ENCODE results near the gene ZMYM3.

The ZMYM3 gene

GRCh38 chrX:71252221-71252620 is 1.7 kb downstream of the ZMYM3 start:
- DNase-seq: no peak

DNA sequence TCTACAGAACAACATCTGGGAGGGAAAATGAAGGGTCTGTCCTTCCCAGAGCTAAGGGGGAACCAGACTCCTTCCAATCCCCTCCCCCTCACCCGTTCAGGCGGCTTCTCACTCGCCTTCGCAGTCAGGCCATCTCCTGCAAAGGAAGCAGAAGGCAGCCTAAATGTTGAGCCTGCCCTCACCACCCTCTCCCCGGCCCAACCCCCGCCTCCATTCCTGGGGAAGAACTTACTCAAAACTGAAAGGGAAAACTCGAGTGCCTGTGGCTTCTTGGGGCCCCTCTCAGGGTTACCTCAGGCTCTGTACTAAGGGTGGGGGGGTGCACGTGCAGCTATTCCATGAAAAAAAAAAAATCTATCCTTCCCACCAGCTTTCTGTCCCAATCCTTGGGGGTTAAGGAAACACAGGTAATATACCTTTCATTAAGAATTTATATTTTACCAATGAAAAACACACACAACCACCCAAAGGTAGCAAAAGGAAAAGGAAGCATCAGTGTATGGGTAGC is 2.4 kb downstream of the ZMYM3 start:
- DNase-seq: no peak

DNA sequence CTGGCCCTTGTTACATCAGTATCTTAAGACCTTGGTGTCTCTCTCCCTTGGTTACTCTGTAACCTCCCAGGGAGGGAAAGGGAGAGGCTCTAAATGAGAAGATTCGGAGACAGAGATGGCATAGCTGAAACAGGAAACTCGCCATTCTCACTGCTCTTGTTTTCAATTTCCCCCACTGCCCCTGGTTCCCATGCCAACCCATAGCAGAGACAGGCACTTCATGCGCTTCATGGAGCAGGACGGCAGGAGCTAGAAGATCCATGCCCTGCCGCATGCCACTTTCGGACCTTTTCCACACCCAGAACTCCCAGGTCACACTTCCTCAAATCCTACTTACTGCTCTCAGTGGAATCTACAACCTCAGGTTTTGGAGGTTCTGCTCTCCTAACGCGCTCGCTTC is 3.1 kb downstream of the ZMYM3 start:
- no peak for DNase-seq

GRCh38 chrX:71245159-71245558 is 8.8 kb downstream of the ZMYM3 start:
- no peak for DNase-seq

- DNase-seq: no peak
These were observed 9.4 kb downstream of the ZMYM3 start for GRCh38 chrX:71244359-71245128.

DNA sequence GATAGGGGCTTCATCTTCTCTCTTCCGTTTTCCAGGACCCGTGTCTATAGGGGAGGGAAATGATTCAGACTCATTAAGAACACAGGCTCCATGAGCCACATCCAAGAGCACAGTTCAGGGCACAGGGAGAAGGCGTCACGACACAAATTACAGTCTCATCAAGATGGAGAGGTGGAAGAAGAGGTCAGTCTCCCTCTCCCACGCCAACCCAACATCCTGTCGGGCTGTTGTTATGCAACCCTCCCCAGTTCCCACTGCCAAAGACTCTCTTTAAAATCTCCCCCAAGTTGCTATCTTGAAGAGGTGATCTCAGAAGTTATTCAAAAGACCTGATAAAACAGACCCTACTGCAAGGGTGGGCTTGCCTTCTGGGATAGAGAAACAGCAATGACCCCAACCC is 12.6 kb downstream of the ZMYM3 start:
- DNase-seq: no peak

DNA sequence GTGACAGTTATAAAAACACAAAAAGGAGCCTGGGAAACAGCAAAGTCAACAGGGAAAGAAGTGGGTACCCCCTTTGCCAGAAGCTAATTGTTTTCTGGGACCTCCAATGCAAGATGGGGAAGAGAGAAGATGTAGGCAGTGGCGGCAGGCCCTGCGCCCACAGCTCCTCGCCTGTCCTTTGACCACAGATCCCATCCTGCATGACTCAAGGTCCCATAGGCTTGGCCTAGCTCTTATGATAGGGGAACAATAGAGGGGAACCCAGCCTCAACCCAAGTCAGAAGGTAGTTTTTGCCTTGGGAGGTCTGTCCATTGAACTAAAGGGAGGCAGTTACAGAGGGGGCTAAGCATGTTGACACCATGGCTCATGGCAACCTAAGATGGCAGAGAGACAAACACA is 14.2 kb downstream of the ZMYM3 start:
- DNase-seq: no peak

DNA sequence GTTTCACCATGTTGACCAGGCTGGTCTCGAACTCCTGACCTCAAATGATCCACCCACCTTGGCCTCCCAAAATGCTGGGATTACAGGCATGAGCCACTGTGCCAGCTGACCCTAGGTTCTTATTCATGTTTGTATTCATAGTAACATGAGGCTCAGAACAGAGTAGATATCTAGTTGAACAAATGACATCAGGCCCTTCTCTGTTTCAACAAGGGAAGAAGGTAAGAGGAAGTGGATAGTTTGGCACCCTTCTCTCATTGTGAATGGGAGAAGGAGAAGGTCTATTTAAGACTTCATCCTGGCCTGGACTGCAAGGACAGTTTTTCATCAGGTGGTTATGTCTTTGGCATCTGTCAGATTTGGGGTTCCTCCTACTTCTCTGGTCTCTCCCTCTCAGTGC is 17.1 kb downstream of the ZMYM3 start:
- peak; percentile 19 for DNase-seq

- no peak for DNase-seq
These were observed 18.5 kb downstream of the ZMYM3 start for GRCh38 chrX:71235482-71235881.

DNA sequence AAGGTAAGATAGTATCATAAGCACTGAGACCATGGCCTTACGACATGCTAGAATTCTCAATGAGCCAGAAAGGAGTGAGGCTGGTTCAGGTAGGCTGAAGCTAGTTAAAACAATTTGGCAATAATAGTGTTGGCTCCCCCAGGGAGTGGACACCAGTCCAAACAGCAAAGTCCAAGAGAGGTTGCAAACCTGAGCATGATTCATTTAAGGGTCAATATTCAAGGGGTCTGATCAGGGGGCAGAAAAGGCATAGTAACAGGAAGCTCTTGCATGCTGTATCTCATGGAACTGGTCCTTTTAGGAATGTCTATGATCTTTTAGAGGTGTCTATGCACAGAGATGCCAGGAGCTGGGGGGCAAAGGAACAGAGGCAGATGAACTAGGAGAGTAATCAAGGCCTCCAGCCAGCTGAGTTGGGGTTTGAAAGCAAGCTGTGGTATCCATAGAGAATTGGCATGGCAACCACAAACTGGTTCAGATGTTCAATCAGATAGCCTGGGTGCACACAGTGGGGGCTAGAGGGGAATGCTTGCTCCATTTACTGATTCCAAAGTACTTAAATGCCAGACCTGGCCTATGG is 25.8 kb downstream of the ZMYM3 start:
- no peak for DNase-seq

DNA sequence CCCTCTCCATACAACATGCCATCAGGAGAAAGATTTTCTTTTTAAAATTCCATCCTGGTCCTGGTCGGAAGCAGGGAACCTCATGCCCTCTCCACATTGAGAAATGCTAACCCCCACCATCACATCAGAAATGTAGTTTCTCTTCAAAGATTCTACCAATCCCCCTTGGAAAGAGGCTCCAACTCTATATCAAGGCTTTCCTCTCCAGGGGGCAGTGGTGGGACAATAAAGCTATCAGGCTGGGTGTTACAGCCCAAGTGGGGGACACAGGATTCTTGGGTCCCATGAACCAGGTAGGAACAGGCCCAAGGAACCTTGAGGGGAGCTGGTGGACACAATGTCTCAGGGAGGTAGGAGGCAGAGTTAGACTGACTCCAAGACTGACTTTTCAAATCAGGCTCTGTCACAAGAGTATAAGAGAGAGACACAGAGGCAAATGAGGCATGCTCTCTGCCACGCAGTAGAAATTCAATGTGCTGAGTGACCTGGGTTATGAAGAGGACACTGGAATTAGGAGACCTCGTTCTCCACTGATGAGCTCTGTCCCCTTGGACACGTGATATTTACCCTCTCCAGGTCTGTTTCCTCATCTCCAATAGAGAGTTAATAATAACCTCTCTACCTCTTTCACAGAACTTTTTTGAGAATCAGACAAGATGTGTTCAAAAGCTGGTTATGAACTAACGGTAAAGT is 26.4 kb downstream of the ZMYM3 start:
- DNase-seq: no peak

DNA sequence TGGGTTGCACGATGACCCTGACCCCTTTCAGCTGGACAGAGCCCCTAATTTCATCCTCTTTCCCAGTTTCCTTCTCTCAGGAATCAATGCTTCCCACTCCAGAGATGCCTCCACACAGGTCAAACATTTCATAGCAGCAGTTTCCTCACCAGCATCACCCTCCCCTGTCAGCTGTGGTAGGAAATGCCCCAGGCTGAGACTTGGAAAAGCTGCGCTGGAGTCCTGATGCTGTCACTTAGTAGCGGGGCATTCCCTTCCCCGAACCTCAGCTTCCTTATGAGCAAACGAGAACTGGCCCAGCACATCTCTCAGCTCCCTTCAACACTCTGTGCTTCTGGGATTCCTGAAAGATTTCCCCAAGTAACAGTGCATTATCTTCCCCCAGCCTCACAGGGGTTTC is 28.3 kb downstream of the ZMYM3 start:
- DNase-seq: no peak

DNA sequence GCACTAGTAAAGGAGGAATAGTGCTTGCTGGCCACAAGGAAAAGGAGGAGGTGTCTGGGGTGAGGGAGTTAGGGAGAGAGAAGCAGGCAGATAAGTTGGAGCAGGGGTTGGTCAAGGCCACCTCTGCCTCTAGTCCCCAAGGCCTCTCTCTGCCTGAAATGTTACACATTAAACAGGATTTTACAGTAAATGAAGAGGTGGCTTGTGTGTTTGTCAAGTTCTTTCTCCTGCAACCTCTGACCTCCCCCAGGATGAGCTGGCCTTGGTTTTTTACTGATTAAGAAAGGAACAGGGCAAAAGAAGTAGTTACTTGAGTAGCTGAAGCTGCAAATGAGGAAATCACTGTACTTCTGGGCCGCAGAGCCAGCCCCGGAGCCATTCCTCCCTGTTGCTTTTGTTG is 28.9 kb downstream of the ZMYM3 start:
- no peak for DNase-seq

GRCh38 chrX:71224098-71224708 is 29.7 kb downstream of the ZMYM3 start:
- no peak for DNase-seq

DNA sequence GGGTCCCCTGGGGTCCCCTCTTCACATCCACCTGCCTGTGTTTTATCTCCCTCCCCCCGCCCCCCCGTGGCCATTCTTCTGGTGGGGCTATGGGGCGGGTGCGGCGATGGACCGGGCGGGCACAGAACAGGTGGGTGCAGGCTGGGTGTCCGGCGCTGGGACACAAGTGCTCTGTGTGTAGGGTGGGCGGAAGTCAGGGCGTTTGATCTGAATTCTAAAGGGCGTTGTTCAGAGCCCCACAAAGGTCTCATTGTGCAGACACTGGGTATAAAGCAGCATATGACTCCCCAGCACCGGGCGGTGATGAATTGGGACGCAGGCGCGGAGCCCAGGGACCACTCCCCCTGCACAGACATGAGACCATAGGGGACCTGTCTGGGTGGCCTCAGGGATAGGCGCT is 31.0 kb downstream of the ZMYM3 start, which contains the start of gene GJB1:
TSS of gene GJB1 (plus strand) at position 296 of the 400 bp plus-strand sequence. CDS start 484 bp downstream, outside the sequence.
- no peak for DNase-seq

- no peak for DNase-seq
These were observed 32.8 kb downstream of the ZMYM3 start for GRCh38 chrX:71221145-71221544.

DNA sequence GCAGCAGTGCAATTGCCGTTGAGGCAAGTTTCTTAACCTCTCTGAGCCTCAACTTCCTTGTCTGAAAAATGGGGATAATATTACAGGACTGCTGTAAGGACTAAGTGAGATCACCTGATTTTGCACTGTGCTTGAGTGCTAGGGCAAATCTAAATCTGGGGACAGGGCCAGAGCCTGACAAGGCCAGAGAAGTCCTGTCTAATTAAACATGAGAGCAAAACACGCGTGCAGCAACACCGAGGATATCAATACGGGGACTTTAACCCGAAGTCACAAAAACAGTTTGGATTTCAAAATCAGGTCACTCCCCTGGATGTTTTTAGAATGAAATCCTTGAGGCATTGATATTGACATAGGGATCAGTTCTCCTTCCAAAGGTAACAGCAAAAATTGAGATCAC is 36.6 kb downstream of the ZMYM3 start:
- no peak for DNase-seq

DNA sequence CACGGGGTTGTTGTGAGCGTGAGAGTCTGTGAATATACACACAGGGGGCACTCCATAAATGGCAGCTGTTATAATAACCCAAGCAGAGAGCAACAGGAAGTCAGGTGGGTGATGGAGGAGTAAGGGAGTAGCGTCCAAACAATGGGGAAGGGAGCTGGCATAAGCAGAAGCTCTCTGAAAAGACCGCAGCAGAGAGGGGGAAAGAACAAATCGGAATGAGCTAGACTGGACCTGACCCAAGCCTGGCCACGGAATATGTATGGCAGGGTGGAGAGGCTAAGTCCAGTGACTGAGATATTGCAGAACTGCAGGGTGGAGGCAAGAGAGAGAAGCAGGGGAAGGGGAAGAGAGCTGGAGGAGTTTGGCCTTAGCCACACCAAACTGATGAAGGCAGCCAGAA is 37.5 kb downstream of the ZMYM3 start:
- peak; percentile 86 for DNase-seq

DNA sequence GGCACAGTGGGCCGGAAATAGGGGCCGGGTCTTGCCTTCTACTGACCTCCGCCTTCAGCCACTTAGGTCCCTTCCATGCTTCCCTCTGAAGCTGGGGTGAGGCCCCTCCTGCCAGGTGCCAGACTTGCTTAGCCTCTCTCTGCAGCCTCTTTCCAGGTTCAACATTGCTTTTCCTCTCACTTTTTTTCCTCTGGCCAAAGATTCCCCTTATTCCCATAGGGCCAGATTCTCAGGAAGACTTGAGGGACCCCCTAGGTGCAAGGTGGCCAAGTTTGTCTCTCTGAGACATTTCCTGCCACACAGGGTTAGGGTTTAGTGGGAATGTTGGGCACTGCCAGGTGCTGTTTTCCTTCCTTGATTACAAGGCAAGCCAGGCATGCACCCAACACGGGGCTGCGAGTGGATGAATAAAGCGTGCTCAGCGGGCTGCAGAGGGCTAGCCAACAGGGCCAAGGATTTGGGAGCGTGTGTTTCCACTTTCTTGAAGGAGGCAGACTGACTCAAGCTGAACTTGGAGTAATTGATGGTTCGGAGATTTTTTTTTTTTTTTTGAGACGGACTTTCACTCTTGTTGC is 38.5 kb downstream of the ZMYM3 start:
- DNase-seq: no peak

DNA sequence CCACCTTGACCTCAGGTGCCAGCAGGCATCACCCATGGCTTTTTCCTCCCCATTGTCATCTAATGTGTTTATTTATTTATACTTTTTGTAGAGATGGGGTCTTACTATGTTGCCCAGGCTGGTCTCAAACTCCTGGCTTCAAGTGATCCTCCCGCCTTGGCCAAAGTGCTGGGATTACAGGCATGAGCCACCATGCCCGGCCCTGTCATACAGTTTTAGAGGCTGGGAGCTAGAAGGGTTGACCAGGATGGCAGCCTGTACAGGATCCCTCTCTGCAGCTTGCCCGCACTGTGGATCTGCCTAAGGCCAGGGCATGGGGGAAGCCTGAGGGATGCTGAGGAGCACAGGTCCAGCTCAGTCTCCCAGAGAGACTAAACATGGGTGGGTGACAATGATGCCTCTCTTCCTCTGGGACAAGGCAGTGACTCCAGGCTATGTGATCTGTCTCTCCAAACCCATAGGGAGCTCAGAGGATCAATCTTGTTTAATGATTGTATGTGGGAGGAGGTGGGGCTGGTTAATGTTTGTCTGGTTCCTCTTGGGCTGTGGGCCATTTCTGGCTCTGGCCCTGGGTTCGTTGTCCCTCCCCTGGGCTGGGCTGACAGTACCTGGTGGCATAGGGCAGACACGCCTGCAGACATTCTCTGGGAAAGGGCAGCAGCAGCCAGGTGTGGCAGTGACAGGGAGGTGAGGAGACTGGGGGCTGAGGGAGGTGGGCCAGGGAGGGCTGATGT is 39.2 kb downstream of the ZMYM3 start:
- peak; percentile 36 for DNase-seq

GRCh38 chrX:71214152-71214551 is 39.8 kb downstream of the ZMYM3 start:
- DNase-seq: no peak

DNA sequence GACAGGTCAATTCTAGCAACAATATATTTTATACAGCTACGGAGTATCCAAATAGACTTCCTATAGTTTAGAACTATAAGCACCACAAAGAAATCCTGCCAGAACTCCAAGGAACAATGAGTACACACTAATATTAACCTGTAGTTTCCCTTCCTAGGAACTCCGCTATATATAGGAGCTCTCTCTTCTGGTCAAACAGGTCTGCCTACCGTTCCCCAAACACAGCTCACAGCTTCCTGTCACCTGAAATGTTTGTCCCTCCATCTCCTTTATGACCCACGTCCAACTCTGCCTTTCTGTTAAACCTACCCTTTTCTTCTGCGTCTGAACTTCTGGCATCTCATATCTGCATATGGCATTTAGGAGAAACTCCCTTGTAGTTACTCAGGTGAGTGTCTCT is 41.4 kb downstream of the ZMYM3 start:
- DNase-seq: no peak

Measured in NCI-H2029 treated with DMSO at 0.1 percent for 48 hours (cell line).